HG02763 (cell line): ENCODE measurements around the gene NLRP10.
"Not testable (repeated sequence)": the region's sequence is repeated elsewhere in the genome, so short reads cannot be mapped to it uniquely, and the experiment has no call there.

ENCODE experiments used
- ATAC-seq: cut with Tn5 transposase; IDR thresholded peaks from one replicate; pipeline ENCODE4 v1.9.1; 2021; ENCODE audit warnings: mild to moderate bottlenecking, moderate library complexity; ENCODE audit not compliant: unreplicated experiment

NLRP10 gene, protein sequence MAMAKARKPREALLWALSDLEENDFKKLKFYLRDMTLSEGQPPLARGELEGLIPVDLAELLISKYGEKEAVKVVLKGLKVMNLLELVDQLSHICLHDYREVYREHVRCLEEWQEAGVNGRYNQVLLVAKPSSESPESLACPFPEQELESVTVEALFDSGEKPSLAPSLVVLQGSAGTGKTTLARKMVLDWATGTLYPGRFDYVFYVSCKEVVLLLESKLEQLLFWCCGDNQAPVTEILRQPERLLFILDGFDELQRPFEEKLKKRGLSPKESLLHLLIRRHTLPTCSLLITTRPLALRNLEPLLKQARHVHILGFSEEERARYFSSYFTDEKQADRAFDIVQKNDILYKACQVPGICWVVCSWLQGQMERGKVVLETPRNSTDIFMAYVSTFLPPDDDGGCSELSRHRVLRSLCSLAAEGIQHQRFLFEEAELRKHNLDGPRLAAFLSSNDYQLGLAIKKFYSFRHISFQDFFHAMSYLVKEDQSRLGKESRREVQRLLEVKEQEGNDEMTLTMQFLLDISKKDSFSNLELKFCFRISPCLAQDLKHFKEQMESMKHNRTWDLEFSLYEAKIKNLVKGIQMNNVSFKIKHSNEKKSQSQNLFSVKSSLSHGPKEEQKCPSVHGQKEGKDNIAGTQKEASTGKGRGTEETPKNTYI

DNA sequence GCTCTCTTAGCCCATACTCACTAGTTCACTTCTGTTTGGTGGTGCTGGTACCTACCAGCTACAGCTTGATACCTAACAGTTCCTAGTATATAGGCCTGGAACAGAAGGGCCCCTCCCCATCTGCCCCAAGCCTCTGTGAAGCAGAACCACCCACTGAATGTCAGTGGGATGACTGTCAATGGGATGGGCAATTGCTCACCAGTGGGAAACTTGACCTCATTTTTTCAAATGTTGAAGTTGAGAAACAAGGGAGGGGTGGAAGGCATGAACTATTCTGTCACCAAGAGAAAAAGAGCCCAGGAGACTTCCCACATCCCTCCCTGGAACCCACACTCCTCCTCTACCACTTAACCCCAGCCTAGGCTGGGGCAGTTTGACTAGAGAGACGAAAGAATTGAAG is at the start of gene NLRP10:
Gene NLRP10 (minus strand): TSS at position 62 of the 400 bp plus-strand sequence. CDS start 1,952 bp downstream, outside the sequence.
- ATAC-seq = no peak

DNA sequence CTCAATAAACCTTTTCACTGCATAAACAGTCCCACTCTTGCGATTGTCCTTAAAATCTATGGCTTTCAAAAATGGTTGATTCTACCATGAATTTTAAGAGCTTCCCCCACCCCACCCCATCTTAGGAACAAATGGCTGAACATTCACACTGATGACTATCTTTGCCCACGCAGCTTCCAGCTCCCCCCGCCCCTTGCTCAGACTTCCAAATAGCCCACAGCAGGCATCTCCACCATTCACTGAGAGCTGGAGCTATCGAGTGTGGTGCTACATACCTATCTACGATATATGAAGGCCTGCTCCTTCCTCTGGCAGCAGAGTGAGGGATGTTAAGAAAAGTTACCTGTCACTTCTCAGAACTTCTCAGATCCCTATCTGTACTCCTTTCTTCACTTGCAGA is 48.6 kb upstream of the NLRP10 start:
- no peak for ATAC-seq

DNA sequence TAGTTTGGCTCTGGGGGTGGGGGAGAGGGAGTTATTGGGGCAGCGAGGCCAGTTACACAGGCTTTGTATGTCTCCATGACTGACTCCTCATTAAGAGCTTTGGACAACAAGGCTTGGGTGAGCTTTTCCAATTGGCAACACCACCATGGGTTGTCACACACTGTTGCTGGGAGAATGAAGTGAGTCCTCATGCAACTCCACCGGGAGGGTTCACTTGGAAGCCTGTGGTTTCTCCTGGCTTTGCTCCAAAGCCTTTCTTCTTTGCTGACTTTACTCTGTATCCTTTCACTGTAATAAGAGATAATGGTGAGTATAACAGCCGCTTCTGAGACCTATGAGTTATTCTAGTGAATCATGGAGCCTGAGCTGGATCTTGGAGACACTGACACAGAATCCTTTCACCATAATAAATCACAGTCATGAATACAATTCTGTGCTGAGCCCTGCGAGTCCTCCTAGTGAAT is 46.8 kb upstream of the NLRP10 start:
- ATAC-seq = no peak

DNA sequence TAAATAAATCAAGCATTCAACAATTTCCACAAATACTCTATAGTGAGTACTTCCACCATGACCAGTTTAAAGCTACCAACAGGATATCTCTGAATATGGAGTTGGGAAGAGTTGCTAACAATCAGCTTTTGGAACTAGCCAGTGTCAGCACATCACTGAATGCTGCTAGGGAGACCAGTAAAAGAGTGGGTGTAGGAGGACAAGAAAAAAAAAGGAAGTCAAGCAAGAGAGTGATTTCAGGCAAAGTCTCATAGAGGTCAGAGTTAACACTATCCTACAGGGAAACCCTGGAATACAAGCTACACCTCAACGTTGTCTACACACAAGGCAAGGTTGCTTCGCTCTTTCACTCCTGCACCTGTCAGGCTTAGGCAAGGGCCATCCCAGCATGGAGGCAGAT is 46.1 kb upstream of the NLRP10 start:
- no peak for ATAC-seq

DNA sequence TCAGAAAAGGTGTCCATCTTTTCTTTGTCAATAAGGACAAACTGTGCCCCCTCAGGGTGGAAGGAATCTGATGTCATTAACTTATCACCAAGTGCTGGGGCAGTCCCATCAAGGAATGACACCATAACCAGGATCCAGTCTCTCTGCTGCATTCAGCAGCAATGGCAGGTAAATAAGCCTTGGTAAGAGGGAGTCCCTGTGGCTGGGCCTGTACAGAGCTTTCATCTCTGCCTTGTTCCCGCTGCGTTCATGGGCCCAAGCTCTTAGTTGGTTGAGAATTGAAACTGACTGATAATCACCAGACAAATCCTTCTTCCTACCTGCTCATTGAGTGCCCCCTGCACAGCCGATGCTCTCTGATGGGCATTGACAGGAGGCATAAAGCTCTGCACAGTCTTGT is 44.6 kb upstream of the NLRP10 start:
- no peak for ATAC-seq

DNA sequence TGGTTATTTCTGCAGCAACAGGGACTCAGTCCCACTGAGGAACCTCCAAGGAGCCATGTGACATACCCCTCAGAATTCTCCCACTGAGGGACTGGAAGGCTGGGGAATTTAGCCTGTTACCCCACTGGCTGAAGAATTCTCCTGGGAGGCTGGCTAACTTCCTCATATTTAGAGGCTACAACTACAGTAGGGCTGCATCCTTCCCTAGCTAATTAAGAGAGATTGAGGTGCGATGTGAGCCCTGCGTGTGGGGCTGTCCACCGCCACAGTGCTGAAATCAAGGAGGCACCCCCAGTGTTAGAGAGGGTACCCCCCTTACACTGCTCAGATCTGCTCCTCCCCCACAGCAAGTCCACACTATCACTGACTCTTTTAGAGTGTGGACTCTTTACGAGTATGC is 43.0 kb upstream of the NLRP10 start:
- ATAC-seq = no peak

DNA sequence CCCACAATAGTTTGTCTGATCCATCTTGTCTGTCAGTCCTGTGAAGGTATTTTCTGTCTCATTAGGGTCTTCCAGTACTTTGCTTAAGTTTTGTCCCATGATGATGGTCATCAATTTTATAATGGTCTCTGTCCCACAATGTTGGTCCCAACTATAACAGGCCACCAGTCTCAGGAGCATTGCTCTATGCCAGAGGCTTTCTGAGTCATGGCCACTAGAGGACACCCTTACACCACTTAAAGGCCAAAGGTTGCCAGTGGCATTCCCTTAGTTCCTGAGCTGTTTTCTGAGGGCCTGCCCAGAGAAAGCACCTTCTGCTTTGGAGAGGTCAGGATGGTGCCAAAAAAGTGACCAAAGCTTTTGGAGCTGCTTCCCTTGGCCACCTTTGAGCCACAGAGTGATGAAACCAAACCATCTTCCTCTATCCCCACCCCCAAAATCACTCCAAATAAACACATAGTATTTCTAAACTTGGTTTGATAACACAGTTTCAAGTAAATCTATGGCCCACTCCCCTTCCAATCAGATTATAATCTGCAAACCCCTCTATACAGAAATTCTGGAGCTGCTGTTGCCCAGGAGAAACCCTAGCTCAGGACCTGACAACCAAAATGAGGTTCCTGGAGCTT is 41.2 kb upstream of the NLRP10 start:
- peak; percentile 53 for ATAC-seq

DNA sequence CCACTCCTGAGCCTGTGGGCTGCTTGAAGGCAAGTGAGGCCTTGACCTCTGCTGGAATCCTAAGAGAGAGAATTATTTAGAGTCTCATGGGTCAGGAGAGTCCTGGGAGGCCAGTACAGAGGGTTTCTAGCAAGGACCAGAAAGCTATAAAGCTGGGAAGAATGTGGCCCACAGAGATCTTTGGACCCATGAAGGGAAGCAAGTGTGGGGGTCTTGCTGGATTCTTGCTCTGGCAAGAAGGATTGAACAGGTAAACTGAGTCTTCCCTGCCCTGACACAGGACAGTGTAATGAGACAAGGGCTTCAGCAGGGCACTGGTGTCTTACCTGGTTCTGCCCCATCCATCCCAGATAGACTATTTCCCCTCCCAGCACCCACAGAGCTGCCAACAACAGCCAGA is 40.3 kb upstream of the NLRP10 start:
- no peak for ATAC-seq

DNA sequence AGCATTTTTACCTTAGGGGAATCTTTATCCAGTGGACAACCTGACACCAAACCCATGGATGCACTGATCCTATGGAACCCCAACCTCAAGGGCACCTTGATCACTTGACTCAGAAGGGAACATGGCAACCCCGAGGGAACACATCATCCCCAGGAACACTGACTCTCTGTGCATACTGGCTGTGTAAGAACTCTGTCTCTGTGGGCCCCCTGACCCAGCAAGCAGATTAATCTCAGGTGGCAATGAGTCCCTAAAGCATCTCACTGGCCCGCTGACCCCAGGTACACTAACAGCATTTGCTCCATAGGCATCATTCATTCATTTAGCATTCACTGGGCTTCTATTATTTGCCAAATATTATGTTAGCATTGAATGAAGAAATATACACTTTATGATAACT is 38.8 kb upstream of the NLRP10 start:
- no peak for ATAC-seq

DNA sequence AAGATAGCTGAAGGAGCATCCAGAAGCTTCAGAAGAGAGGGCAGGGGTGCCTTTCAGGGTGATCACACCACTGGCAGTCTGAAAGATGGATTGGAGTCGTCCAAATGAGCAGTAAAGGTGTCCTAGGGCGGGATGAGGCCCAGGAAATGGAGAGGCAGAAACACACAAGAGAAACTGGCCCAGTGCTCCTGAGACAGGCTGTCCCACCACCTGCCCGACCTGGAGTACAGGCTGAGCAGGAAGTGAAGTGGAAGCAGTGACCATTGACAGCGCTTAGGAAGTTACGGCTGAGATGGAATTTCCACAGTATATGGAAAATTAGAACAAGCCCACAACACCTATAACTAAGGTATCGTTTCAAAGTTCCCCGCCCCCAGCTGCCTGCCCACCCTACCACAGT is 37.9 kb upstream of the NLRP10 start:
- ATAC-seq = no peak

DNA sequence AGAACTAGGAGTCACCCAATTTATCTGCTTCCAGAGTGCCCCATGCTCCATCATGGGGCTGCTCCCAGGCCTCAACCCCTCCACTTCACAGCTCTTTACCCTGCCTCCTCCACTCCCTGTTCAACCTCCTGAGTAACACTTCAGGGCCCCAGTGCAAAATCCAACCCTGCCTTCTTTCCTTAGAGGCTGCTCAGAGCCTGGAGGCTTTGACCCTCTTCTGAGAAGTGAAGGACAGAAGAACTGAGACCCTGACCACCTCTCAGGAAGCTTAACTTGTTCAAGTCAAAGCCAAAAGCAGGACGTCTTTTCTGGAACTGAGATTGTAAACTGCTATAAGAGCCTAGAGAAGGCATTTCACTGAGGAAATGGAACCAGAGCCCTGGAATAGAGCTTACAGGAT is 37.4 kb upstream of the NLRP10 start:
- no peak for ATAC-seq

DNA sequence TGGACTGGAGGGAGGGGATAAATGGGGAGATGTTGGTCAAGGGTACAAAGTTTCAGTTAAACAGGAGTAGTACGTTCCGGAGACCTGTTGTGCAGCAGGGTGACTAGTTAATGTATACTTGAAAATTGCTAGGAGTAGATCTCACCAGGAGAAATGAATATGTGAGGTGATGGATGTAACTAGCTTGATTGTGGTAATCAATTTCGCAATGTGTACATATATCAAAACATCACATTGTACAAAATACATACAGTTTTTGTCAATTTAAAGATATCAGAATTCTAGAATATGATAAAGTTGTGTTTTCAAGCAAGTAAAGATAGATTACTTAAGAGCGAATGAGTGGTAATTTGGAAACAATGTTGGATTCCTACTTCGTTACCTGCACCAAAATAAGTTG is 35.1 kb upstream of the NLRP10 start:
- ATAC-seq = no peak

DNA sequence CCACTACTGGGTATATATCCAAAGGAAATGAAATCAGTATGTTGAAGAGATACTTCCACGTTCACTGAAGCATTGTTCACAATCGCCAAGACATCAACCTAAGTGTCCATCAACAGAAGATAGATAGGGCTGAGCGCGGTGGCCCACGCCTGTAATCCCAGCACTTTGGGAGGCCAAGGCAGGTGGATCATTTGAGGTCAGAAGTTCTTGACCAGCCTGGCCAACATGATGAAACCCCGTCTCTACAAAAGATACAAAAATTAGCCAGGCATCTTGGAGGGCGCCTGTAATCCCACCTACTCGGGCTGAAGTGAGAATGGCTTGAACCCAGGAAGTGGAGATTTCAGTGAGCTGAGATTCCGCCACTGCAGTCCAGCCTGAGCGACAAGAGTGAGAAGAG is 34.5 kb upstream of the NLRP10 start:
- no peak for ATAC-seq

DNA sequence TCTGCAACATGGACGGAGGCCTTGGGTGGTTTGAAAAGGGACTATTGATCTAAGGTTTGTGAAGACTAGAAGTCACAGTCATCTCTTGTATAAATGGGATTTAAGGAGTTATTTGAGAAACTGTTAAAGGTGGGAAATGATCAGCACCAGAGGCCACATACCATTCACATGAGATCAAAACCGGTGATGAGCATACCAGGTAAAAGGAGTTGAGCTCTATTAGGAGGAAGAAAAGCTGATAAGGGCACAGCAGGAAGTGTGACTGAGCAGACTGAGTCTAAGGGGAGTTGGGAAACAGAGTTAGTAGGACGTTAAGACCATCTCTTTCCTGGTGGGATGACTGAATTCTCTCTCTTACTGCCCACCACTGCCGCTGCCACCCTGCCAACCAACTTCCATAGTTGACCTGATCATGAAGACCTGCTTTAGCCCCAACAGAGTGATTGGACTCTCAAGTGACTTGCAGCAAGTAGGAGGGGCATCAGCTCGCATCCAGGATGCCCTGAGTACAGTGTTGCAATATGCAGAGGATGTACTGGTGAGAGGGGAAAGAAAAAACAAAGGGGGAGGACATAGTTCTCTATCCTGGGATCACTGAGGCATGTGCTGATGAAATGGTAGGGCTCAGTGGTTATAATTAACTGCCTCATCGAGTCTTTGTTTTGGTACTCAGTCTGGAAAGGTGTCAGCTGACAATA is 29.5 kb upstream of the NLRP10 start:
- ATAC-seq = no peak

DNA sequence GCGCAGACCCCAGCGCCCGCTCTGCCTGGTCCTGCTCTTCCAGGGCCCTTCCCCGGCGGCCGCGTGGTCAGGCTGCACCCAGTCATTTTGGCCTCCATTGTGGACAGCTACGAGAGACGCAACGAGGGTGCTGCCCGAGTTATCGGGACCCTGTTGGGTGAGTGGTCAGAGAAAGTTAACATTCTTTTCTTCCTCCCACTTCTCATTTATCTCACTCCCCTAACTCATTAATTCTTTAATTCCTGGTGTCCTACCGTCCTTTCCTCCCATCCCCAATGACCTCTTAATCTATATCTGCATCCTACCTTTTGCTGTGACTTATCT is 22.3 kb upstream of the NLRP10 start:
- ATAC-seq = not testable (repeated sequence)

DNA sequence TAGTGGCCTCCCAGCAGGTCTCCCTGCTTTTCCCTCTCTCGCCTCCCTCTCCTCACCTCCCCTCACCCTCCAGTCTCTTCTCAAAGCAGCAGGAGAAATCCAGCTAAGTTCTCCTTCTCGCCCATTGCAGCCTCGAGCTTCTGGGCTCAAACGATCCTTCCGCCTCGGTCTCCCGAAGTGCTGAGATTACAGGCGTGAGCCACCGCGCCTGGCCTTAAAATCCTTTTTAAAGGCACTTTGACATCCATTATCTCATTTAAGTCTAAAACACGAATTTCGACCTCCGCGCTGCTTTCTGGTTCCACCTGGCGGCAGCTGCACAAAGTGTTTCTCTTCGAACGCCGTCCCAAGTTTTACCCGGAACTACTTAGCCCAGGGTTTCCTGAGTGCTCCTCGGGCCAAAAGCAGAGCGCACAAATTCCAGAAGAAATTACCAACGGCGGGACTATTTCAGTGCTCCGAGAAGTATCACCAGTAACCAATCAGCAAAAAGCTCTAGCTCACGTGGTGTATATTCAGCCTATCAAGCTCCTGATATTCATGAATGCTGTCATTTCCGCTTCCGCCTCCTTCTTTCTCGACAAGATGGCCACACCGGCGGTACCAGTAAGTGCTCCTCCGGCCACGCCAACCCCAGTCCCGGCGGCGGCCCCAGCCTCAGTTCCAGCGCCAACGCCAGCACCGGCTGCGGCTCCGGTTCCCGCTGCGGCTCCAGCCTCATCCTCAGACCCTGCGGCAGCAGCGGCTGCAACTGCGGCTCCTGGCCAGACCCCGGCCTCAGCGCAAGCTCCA is 21.7 kb upstream of the NLRP10 start, which contains the start of gene EIF3F:
Gene EIF3F (plus strand): TSS at position 570 of the 792 bp plus-strand sequence. CDS start 16 bp downstream, at position 586.
- ATAC-seq = peak; percentile 93

DNA sequence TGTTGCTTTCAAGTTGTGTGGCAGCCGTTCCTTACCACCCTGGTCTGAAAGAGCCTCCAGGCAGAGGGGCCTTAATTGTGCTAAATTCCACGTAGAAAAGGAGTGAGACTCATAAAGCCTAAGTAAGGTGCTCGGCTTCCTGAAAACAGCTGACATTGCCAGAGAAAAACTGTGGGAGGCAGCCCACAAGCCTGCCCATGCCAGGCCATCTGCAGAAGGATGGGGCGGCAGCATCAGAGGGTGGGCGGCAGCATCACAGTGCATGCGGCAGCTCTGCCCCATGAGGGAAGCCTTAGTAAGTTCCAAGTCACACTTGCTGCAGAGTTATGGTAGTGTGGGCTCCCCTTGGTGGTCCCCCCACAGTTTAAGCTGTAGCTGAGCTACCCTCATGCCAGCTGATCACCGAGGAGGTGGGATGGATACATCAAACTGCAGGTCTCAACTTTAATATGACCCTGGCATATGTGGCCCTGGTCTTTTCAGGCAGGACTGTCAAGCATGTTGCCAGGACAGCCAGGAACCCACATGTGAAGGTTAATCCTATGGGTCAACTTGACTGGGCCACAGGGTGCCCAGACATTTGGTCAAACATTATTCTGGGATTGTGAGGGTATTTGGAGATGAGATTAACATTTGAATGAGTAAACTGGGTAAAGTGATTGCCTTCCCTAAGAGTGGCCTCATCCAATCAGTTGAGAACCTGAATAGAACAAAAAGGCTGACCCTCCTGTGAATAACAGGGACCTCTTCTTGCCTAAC is 18.8 kb upstream of the NLRP10 start:
- no peak for ATAC-seq

DNA sequence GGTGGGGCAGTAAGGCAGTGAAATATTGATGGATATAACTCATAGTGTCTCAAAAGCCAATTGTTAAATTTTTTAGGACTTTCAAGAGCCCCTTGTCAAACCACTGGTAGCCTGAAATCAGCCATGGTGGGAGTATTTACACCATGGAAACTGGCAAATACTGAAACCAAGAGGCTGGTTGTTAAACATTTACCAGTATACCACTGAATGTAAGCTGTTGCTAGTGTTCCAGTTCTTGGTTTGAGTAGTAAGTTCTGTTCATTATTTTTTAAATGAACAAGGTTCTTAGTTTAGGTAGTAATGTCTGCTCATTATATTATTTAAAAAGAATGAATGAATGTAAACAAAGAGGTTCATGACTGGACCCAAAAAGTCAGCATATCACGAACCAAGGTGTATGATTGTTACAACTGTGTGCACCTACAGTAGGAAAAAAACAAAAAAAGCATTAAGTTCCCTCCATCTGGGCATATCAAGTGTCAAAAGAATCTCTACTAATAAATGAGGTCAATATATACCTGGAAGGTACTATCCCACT is 17.4 kb upstream of the NLRP10 start:
- peak; percentile 40 for ATAC-seq

DNA sequence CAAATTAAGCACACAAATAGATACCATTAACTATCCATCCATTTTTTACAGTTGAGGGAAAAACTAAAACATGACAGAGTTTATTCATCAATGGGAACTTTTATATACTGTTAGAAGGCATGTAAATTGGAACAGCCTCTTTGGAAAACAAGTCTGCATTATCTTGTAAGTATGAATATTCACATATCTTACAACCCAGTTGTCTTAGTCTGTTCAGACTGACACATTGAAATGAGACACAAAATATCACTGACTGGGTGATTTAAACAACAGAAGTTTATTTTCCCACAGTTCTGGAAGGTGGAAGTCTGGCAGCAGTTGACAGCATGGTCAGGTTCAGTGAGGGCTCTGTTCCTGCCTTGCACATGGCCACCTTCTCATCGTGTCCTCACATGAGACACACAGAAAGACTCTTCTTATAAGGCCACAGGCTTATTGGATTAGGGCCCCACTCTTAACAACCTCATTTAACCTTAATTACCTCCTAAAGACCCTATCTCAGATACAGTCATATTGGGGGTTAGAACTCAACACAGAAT is 16.4 kb upstream of the NLRP10 start:
- no peak for ATAC-seq
